Measurements from ENCODE around the gene PEX26.
A peak's percentile ranks its signal among the peaks of the same experiment; 100 is the strongest.
"Not testable (repeated sequence)": the region's sequence is repeated elsewhere in the genome, so short reads cannot be mapped to it uniquely, and the experiment has no call there.

PEX26 gene

DNA sequence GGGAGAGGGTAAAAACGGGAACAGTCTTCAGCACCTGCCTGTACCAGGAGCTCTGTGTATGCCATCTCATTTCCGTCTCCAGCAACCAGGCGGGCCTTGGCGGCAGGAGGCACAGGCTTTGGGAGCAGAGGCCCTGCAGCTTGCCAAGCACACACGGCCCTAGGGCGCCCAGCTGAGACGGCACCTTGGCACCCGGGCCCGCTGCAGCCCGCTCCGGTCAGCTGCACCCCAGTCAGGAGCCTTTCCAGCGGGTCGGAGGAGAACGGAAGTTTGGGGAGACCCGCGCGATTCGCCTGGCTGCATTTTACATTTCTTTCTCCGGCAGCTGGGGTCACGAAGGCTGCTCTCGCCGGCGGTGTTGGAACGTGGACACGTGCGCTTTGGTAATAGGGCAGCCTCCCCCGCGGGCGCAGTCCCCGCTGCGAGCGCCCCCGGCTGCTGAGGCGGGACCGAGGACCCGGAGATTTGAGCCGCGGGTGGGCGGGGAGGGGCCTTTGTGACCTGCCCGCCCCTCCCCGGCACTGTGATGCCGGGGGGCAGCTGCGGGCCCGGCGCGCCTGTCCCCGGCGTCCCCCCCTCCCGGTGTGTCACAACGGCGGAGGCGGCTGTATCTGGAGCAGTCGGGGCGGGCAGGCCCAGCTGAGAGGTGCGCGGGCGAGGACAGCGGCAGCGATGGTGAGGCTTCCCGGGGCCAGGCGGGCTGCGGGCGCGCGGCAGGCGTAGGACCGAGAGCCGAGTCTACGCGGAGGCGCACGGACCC, 32.6 kb downstream of the PEX26 start, which contains the start of gene TUBA8:
TSS of gene TUBA8 (plus strand) at position 616 of the 760 bp plus-strand sequence. CDS start at position 673, 57 bp downstream.
- intact Hi-C loops (cut with DNase I) = no loop called here
- peak in 41 of 42 donors; percentile 25 to 90 (median 72) for DNase-seq

DNA sequence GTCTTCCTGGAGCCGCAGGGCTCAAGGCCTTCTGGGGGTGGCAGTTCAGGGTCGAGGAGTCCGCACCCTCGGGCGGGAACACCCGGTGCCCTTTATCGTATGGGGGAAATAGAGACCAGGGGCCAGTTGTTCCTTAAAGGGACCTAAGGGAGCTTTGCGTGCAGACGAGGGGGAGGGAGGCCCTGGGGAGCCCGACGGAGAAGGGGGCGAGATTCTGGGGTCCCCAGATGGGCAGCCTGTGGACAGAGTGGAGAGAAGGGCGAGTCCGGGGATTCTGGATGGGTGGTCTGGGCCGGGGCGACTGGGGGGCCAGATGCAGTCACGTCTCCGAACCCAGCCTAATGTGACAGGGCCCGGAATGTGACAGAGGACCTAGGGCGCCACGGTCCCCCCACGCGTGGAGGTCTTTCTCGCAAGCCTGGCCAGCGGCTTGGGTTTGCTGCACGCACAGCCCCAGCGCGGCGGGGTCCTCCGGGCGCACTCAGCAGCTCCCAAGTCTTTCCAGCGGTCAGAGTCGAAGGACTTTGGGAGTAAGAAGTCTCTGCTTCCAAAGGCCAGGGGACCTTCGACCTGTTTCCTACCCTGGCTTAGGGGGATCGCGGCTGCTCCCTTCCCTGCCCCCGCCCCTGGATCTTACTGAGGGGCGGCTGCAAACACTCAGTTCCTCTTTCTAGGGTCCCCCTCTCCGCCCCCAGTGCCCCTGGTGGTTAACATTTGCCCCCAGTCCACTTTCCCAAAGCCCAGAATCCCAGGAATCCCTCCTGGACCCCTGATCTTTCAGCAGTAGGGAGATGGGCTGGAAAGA, 33.4 kb downstream of the PEX26 start:
- intact Hi-C loops (cut with DNase I) = no loop called here
- DNase-seq = peak in 2 of 42 donors; percentile 15

DNA sequence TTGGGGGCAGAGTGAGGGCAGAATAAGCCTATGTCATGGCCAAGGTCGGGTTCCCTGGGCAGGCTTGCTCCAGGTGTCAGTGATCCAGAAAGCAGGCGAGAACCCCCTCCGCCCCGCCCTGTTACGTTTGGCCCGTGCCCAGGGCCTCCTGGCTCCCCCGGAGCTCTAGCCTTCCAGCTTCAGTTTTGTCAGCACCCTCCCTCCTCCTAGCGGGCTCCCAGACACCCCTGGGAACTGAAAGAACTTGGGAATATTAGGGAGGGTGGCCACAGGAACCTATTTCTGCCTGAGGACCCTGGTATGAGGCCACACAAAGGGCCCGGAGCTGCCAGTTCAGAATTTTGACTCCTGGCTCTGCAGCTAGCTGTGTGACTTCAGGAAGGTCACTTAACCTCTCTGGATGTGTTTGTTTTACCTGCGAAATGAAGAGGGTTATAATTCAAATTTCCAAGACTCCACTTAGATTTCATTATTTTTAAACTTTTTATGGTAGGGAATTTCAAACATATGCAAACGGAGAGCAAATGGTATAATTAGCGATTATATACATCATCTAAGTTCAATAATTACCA, 34.1 kb downstream of the PEX26 start:
- DNase-seq = peak in 17 of 42 donors; percentile 15 to 68 (median 34)
- intact Hi-C loops (cut with DNase I) = no loop called here

DNA sequence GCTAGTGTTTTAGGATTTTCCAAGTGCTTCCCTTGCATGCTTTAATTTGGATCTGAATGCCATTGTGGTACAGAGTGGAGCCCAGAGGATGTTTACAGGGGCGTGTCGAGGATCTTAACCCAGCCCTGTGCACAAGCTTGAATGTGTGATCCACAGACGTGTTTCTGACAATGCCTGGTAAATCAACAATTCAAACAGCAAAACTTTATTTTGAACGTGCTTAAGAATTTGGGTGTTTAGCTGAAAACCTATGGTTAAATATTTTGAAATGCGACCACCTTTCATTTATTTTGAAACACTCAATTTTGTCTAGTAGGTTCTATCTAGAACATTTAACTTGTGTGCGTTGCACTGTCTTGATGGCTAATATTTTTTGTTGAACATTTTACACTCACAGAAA, 34.6 kb downstream of the PEX26 start:
- intact Hi-C loops (cut with DNase I) = no loop called here
- DNase-seq = no peak

DNA sequence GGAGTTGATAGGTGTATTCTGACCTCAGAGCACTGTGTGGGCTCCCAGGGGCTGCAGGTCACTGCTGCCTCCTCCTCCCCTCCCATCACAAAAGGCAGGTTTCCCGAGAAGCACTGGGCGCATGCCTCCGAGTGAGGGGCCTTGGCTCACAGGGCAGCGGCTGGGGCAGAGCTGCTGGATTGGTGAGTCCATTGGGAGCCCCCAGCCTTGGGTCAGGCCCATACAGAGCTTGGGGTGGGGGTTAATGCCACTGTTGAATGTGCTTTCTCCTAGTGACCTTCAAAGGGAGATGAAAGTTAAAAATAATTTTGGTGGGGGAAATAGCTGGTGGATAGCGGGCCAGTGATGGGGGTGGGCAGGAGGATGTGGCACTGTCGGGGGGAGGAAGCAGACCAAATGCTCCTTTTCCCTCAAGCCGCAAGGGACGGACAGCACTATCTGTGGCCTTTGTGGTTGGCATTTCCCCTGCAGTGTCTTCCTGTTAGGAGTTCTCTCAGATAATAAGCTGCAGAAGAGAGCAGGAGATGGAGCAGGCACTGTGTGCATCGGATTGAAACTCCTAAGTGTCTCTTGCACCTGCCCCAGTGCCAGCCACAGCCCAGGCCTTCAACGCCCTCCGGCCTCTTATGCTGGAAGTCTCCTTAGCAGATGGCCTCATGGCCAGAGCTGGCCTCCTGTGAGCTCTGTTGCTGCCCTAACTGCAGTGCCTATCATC, 36.0 kb downstream of the PEX26 start:
- no peak for DNase-seq
- intact Hi-C loops (cut with DNase I) = no loop called here

DNA sequence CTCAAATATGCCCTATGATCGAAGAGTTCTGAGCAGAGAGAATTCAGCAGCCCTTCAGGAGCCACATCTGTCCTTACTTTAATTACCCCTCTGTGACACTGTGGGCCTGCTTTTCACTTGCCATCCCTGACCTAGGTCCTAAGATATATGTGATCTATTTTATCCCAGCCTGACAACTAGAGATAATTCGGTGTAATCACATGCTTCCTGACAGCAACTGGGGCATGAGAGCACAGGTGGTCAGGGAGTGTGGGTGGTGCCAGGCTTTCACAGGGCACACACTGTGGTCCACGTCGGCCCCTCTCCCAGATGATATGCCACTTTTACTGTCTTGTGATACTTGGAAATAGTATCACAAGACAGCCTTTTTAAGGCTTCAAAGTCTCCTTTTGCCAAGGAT, 36.7 kb downstream of the PEX26 start:
- intact Hi-C loops (cut with DNase I) = no loop called here
- DNase-seq = no peak

DNA sequence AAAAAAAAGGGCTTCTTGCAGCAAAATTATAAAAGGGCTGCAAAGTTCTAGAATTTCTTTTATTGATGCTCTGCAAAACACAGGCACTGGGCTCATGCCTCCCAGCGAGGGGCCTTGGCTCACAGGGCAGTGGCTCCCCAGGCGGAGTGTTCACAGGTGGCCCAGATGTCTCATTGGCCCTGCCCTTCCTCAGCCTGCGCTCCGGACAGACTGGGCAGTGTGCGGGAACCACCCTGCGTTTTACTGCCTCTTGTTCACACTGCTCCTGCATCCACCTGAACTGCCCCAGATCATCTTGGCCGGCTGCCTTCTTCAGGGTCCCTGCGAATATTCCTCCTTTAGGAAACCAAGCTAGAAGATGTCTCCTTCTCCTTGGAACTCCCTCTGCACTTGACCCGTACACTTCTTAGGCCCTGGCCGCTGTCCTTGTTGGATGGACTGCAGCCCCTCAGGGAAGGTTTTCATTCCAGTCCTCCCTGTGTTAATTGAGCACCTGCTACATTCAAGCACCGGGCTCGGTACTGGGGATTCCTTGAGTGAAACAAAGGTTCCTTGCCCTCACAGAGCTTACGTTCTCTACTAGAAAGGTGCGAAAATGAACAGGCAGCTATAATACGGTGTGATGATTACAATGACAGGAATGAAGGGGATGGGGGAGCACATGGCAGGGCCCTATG, 37.3 kb downstream of the PEX26 start:
- intact Hi-C loops (cut with DNase I) = no loop called here
- no peak for DNase-seq

DNA sequence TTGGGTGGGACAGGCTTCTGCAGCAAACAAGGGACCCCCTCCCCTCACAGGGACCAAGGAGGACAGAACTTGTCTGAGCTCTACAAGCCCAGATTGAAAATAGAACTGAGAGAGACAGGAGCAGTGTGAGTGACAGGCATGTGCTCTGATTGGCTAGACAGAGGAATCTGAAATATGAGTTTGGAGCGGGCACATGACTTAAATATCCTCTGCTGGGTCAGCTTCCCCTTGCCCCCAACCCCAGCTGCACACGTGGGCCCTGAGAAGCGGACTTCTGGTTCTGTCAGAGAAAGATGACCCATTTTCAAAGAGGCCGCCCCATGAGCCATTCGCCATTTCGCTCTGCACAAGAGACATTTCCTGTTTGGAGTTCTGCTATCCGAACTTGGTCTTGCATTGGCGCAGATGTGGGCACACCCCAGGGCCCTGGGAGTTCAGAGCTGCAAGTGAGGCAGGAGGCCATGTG, 38.1 kb downstream of the PEX26 start:
- intact Hi-C loops (cut with DNase I) = no loop called here
- no peak for DNase-seq

DNA sequence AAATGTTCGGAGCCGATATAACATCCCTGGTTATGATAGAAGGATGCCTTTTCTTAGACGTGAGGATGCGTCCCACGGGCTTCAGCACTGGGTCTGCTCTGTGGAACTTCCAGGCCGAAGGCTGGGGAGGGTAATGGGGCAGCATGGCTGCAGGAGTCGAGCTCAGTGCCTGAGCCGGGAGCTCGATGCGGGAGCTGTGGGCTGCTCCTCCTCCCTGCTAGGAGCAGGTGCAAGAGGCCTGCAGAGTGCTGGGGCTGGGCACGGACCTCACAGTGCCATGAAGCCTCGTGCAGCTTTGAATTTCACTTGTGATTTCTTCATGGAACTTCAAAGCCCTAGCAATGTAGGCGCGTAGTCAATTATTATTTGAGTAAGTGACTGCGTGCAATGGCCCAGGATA, 38.8 kb downstream of the PEX26 start:
- DNase-seq = no peak
- intact Hi-C loops (cut with DNase I) = no loop called here

DNA sequence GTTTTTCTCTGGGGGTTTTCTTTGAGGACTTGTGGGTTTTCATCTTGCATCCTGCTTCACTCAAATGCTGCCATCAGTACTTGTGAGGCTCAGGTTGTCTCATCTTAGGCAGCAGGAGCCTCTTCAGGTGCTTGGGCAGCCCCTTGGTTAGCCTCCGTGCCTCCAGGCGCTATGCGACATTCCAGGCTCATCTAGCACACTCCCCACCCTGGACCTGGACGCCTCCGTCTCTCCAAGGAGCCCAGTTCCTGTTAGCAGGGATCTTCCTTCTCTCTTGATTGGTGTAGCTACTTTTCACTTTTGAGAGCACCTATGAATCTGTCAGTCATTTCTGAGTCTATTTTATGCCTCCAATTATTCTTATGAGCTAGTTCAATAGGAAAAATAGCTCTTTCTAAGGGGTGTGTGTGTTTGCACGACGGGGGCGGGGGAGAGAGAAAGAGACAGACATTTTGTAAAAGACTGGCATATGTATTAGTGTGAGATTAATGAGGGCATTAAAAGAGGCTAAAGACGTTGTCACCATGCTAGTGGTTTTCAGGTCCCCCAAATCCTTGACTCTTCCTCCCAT, 40.6 kb downstream of the PEX26 start:
- intact Hi-C loops (cut with DNase I) = no loop called here
- DNase-seq = peak in 27 of 42 donors; percentile 25 to 82 (median 54)

DNA sequence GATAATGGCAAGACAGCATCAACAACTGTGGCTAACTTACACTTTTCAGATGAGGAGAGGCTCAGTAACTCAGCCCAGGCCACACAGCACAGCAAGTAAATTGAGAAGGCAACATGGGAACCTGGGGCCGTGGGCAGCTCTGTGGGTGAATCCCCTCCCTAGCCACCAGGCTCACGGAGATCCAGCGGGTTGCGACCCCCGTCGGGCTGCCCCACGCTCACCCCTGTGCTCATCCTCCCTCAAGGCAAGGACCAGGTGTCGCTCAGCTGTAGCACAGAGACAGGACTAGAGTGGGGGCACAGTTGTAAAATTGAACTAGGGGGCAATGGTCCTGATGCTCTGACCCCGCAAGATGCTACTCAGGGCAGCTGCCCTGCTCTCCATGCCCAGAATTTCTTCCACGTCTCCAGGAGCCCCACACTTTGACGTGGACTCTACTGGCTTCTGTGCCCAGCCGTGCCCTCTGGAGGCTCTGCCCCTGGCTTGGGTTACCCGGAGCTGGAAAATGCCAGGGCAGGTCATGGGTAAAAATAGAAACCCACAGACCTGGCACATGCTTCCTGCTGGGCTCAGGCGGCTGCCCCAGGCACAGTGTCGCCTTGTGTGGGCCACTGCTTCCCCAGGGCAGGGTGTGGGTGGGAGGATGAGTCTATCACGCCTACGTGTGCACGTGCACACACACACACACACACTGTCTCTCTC, 41.8 kb downstream of the PEX26 start:
- peak in 16 of 42 donors; percentile 19 to 58 (median 45) for DNase-seq
- intact Hi-C loops (cut with DNase I) = no loop called here

DNA sequence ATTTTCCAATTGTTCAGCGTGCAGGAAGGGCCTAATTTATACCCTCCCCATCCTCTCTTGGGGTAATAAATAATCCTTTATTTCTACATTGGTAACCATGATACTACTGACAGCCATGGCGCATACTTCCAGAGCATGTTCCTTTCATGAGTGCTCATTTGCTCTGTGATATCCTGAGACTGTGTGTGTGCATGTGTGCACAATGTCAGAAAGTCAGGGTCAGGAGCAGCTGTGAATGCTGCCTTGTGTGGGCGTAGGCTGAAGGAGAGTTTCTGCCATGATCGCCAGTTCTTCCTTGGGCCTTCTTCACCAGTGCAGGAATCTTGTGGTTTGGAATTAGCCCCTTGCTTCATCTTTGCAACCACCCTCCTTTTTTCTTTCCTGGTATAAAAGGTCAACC, 43.1 kb downstream of the PEX26 start:
- peak in 1 of 42 donors; percentile 20 for DNase-seq
- intact Hi-C loops (cut with DNase I) = no loop called here

DNA sequence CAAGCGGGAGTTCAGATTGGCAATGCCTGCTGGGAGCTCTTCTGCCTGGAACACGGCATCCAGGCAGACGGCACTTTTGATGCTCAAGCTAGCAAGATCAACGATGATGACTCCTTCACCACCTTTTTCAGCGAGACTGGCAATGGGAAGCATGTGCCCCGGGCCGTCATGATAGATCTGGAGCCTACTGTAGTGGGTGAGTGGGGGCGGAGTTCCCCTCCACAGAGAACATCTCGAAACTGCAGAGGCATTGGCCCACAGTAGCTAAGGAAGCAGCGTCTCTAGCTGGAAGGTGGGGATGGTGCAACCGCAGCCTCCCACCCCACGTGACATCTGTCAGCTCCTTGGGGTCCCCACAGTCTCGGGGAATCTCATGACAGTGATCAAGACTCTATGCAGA, 43.7 kb downstream of the PEX26 start:
- intact Hi-C loops (cut with DNase I) = no loop called here

DNA sequence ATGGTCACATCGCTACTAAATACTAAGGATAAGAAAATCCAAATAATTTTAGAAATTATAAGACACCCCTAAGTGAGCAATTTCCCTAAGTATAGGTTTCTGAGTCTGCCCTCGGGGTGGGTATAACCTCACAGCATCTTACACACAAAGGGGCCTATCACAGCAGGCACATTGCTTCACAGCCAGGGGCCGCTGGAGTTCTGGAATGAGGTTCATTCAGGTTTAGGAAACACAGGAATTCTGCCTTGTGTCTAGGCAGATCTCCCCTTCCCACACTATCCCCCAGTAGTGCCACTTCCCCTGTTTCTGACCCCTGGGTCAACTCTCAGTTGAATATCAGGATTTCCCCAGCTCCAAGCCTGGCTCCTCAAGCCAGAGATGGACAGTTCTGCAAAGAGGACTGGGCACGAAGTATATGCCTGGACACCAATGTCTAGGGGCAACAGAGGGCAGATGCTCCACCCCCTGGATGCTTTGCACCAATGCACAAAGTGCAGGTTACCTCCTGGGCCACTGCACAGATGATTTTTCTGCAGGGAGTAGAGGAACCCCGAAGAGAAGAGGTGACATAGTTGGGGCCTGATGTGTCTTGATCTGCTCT, 44.3 kb downstream of the PEX26 start:
- DNase-seq = peak in 2 of 42 donors; percentile 18 to 19
- intact Hi-C loops (cut with DNase I) = no loop called here

More for the DNA sequence above, 43.7 kb downstream of the PEX26 start:
- peak in 26 of 42 donors; percentile 29 to 77 (median 50) for DNase-seq

DNA sequence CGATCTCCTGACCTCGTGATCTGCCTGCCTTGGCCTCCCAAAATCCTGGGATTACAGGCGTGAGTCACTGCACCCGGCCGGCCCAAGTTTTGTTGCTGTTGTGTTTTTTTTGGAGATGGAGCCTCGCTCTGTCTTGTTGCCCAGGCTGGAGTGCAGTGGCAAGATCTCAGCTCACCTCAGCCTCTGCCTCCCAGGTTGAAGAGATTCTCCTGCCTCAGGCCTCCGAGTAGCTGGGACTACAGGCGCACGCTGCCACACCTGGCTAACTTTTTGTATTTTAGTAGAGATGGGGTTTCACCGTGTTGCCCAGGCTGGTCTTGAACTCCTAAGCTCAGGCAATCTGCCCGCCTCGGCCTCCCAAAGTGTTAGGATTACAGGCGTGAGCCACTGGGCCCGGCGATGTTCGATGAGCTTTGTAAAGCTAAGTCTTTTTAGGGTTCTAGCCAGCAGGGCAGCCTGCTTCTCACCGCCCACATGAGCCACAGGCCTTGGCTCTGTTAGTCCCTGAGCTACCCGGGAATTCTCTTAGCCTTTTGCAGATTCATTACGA, 45.8 kb downstream of the PEX26 start:
- intact Hi-C loops (cut with DNase I) = not testable (repeated sequence)
- peak in 1 of 42 donors; percentile 25 for DNase-seq

DNA sequence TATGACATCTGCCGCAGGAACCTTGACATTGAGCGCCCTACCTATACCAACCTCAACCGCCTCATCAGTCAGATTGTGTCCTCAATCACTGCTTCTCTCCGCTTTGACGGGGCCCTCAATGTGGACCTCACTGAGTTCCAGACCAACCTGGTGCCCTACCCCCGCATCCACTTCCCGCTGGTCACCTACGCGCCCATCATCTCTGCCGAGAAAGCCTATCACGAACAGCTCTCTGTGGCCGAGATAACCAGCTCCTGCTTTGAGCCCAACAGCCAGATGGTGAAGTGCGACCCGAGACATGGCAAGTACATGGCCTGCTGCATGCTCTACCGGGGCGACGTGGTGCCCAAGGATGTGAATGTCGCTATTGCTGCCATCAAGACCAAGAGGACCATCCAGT, 48.8 kb downstream of the PEX26 start:
- peak in 1 of 42 donors; percentile 24 for DNase-seq

DNA sequence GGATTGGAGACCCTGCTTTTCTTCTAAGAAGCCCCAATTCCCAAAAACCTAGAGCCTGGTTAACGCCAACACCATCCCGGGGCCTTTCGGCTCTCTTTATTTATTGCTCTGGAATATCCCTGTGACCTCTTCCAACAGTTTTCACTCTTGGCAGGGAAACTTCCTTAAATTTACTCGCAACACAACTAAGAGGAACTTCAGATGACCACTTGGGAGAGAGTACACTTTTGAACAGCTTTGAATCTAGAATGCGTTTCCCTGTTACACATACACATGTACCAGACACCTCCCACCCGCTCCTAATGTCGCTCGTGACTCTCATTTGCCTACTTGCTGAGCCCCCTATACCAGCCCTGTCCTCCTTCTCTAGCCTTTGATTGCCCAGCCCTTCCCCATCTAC, 52.2 kb downstream of the PEX26 start:
- intact Hi-C loops (cut with DNase I) = no loop called here
- DNase-seq = peak in 1 of 42 donors; percentile 31

More for the DNA sequence above, 48.8 kb downstream of the PEX26 start:
- intact Hi-C loops (cut with DNase I) = no loop called here

All from head of caudate nucleus (tissue), 42 donors.